ENCODE measurements around the gene STK32C. TPM values are rescaled to one million over a fixed set of nuclear protein-coding genes. Genes with fewer than 3 reads are reported as not detected.
A peak's percentile ranks its signal among the peaks of the same experiment; 100 is the strongest.

The STK32C gene
- total and polyA plus RNA-seq, 2 donors (not counting 1 experiment from before 2014, with no cell fraction given) = 9.9 to 16.8 TPM

DNA sequence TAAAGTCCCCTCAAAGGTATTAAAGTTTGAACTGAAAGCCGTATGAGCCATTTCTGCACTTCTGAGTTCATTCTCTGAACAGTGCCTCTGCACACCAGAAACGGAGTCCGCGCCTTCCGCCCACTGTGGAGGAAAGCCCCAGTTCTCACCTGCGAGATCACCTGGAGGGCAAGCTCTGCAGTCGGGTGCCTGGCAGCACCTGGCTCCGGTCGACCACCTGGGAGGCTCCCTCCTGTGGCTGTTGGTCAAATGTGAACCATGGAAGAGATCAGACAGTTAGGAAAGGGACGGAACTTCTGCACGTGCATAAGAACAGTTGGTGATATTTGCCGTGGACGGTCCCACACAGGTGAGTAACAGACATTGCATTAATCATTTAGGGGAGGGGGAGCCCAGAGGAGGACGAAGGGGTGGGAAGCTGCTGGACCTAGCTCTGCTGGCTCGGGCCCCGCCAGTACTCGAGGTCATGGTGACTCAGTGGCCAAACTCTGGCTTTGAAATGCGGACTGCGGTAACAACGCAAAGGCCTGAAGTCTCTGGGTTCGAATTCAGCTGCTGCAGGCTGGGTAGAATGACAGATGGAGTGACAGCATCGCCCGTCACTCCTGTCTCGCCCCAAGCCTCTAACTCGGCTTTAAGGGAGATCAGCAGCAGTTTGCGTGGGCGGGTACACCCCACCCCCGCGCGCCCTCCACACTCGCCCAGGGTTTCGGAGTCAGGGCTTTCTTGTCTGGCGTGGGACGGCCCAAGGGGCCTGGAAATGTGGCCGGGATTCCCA lies 122.7 kb downstream of the STK32C start:
- no peak overlapping the region for H2AFZ ChIP-seq (ENCODE audit: insufficient read depth, low read depth, low read length, poor library complexity, severe bottlenecking)
- peaks cover 0 to 50% (median 19%) of the 10 kb centered on the region in 4 experiments for H3K27me3 ChIP-seq (replicated peaks in 1 of 4; ENCODE audit: control extremely low read depth in 1 of 4, control insufficient read depth in 3 of 4, insufficient read depth in 4 of 4, low read length in 3 of 4)
- H3K9me3 ChIP-seq (ENCODE audit: control extremely low read depth in 1 of 3, control insufficient read depth in 2 of 3, insufficient read depth in 1 of 3, low read length in 2 of 3) = peaks cover 0 to 11% (median 0%) of the 10 kb centered on the region in 3 donors
- no peaks in the 10 kb centered on the region for H3K36me3 ChIP-seq (replicated peaks in 1 of 2; ENCODE audit: control extremely low read depth in 1 of 2, control insufficient read depth in 1 of 2, extremely low read depth in 1 of 2, insufficient read depth in 2 of 2, low read length in 1 of 2)
- H4K20me1 ChIP-seq (ENCODE audit: control insufficient read depth, insufficient read depth, low read length, poor library complexity, severe bottlenecking) = no peaks in the 10 kb centered on the region
- no peak for TF ChIP-seq EZH2 (IDR thresholded peaks at IDR 0.05; ENCODE audit: borderline replicate concordance, insufficient read depth, low read depth, low read length, poor library complexity, severe bottlenecking)
- TF ChIP-seq, protein P1, sequence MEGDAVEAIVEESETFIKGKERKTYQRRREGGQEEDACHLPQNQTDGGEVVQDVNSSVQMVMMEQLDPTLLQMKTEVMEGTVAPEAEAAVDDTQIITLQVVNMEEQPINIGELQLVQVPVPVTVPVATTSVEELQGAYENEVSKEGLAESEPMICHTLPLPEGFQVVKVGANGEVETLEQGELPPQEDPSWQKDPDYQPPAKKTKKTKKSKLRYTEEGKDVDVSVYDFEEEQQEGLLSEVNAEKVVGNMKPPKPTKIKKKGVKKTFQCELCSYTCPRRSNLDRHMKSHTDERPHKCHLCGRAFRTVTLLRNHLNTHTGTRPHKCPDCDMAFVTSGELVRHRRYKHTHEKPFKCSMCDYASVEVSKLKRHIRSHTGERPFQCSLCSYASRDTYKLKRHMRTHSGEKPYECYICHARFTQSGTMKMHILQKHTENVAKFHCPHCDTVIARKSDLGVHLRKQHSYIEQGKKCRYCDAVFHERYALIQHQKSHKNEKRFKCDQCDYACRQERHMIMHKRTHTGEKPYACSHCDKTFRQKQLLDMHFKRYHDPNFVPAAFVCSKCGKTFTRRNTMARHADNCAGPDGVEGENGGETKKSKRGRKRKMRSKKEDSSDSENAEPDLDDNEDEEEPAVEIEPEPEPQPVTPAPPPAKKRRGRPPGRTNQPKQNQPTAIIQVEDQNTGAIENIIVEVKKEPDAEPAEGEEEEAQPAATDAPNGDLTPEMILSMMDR (IDR thresholded peaks at IDR 0.05) = no peak
- no peak overlapping the region for H3K9ac ChIP-seq (ENCODE audit: low read length)
- Mint-ChIP-seq H3K4me1 (peaks cover 8% of the 10 kb centered on the region), H3K27ac (no peak overlapping the region), H3K4me3 (peak overlapping the region; percentile 59), H3K27me3 (peaks cover 52% of the 10 kb centered on the region), H3K9me3 (ENCODE audit: insufficient read depth) (no peaks in the 10 kb centered on the region)
- no peak overlapping the region for H3K4me3 ChIP-seq (ENCODE audit: control extremely low read depth in 1 of 5, extremely low read depth in 1 of 5, insufficient read depth in 1 of 5, low read depth in 2 of 5, low read length in 4 of 5)
- intact Hi-C loops (cut with micrococcal nuclease) = no loop called here
- ChIA-PET POLR2A (no interaction called here), CTCF (no interaction called here)
- no peak overlapping the region for H3K27ac ChIP-seq (ENCODE audit: low read length in 2 of 2)
- H3K79me2 ChIP-seq (ENCODE audit: control insufficient read depth, insufficient read depth, low read length) = no peaks in the 10 kb centered on the region
- 53% methylated on average over 35 of the region's 35 CpGs for WGBS (ENCODE audit: insufficient coverage)
- ATAC-seq (ENCODE audit: low read depth) (no peak), DNase-seq (no peak)
- peaks cover 13 to 25% of the 10 kb centered on the region in 2 donors for H3K4me1 ChIP-seq (ENCODE audit: control insufficient read depth in 2 of 2, insufficient read depth in 2 of 2, low read length in 2 of 2)
- H3K4me2 ChIP-seq (replicated peaks; ENCODE audit: low read depth, low read length, poor library complexity, severe bottlenecking) = peak overlapping the region; percentile 77

DNA sequence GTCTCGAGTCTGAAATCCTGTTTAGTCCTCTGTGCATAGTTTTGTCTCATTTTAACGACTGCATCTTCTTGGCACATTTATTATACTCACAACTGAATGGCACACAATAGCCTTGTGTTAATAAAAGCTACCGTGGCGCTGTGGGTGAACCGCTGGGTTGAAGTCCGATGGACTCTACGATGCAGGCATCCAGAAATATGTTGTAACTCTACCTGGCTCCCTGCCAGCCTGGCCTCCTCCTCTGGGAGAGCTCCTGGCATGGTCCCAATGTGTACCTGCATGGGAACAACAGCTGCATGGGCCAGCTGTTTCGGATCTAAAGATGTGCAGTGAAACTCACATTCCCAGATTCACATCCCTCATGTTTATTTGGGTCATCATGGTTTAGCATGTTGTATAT lies 124.7 kb downstream of the STK32C start:
- H3K27me3 ChIP-seq (replicated peaks in 1 of 4; ENCODE audit: control extremely low read depth in 1 of 4, control insufficient read depth in 3 of 4, insufficient read depth in 4 of 4, low read length in 3 of 4) = peaks cover 0 to 51% (median 20%) of the 10 kb centered on the region in 4 experiments
- H3K79me2 ChIP-seq (ENCODE audit: control insufficient read depth, insufficient read depth, low read length) = no peaks in the 10 kb centered on the region
- ChIA-PET POLR2A (no interaction called here), CTCF (no interaction called here)
- peaks cover 0 to 7% (median 0%) of the 10 kb centered on the region in 3 donors for H3K9me3 ChIP-seq (ENCODE audit: control extremely low read depth in 1 of 3, control insufficient read depth in 2 of 3, insufficient read depth in 1 of 3, low read length in 2 of 3)
- peaks cover 13 to 20% of the 10 kb centered on the region in 2 donors for H3K4me1 ChIP-seq (ENCODE audit: control insufficient read depth in 2 of 2, insufficient read depth in 2 of 2, low read length in 2 of 2)
- intact Hi-C loops (cut with micrococcal nuclease) = no loop called here
- Mint-ChIP-seq H3K27me3 (peaks cover 44% of the 10 kb centered on the region), H3K27ac (no peak overlapping the region), H3K9me3 (ENCODE audit: insufficient read depth) (no peaks in the 10 kb centered on the region), H3K4me1 (peaks cover 7% of the 10 kb centered on the region), H3K4me3 (no peak overlapping the region)
- ATAC-seq (ENCODE audit: low read depth) (no peak), DNase-seq (no peak)
- H3K4me2 ChIP-seq (replicated peaks; ENCODE audit: low read depth, low read length, poor library complexity, severe bottlenecking) = no peak overlapping the region
- no peak overlapping the region for H3K27ac ChIP-seq (ENCODE audit: low read length in 2 of 2)
- 89% methylated on average over 7 of the region's 8 CpGs for WGBS (ENCODE audit: insufficient coverage)
- no peaks in the 10 kb centered on the region for H4K20me1 ChIP-seq (ENCODE audit: control insufficient read depth, insufficient read depth, low read length, poor library complexity, severe bottlenecking)
- no peaks in the 10 kb centered on the region for H3K36me3 ChIP-seq (replicated peaks in 1 of 2; ENCODE audit: control extremely low read depth in 1 of 2, control insufficient read depth in 1 of 2, extremely low read depth in 1 of 2, insufficient read depth in 2 of 2, low read length in 1 of 2)
- H2AFZ ChIP-seq (ENCODE audit: insufficient read depth, low read depth, low read length, poor library complexity, severe bottlenecking) = no peak overlapping the region
- H3K9ac ChIP-seq (ENCODE audit: low read length) = no peak overlapping the region
- TF ChIP-seq, protein P1 (IDR thresholded peaks at IDR 0.05) = no peak
- no peak for TF ChIP-seq EZH2 (IDR thresholded peaks at IDR 0.05; ENCODE audit: borderline replicate concordance, insufficient read depth, low read depth, low read length, poor library complexity, severe bottlenecking)
- no peak overlapping the region for H3K4me3 ChIP-seq (ENCODE audit: control extremely low read depth in 1 of 5, extremely low read depth in 1 of 5, insufficient read depth in 1 of 5, low read depth in 2 of 5, low read length in 4 of 5)

All from B cell (primary cell).